ENCODE data around the gene IL10. TPM values are rescaled to one million over a fixed set of nuclear protein-coding genes. Genes with fewer than 3 reads are reported as not detected.
A peak's percentile ranks its signal among the peaks of the same experiment; 100 is the strongest.

Gene IL10
- not detected in 2 replicates for total RNA-seq

DNA sequence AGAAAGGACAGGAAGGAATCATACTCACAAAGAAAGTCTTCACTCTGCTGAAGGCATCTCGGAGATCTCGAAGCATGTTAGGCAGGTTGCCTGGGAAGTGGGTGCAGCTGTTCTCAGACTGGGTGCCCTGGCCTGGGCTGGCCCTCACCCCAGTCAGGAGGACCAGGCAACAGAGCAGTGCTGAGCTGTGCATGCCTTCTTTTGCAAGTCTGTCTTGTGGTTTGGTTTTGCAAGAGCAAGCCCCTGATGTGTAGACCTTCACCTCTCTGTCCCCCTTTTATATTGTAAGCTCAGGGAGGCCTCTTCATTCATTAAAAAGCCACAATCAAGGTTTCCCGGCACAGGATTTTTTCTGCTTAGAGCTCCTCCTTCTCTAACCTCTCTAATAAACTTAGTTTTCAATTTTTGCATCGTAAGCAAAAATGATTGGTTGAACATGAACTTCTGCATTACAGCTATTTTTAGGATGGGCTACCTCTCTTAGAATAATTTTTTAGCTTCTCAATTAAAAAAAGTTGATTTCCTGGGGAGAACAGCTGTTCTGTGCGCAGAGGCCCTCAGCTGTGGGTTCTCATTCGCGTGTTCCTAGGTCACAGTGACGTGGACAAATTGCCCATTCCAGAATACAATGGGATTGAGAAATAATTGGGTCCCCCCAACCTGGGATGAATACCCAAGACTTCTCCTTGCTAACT lies at the start of gene IL10:
IL10 (minus strand) TSS at position 252 of the 695 bp plus-strand sequence; CDS start at position 193, 59 bp downstream.
- no peak within 1 kb of the TSS for H3K4me3 ChIP-seq (ENCODE audit: low read depth, low read length)
- DNase-seq (ENCODE audit: low read depth) = no peak
- TF ChIP-seq, protein P1, sequence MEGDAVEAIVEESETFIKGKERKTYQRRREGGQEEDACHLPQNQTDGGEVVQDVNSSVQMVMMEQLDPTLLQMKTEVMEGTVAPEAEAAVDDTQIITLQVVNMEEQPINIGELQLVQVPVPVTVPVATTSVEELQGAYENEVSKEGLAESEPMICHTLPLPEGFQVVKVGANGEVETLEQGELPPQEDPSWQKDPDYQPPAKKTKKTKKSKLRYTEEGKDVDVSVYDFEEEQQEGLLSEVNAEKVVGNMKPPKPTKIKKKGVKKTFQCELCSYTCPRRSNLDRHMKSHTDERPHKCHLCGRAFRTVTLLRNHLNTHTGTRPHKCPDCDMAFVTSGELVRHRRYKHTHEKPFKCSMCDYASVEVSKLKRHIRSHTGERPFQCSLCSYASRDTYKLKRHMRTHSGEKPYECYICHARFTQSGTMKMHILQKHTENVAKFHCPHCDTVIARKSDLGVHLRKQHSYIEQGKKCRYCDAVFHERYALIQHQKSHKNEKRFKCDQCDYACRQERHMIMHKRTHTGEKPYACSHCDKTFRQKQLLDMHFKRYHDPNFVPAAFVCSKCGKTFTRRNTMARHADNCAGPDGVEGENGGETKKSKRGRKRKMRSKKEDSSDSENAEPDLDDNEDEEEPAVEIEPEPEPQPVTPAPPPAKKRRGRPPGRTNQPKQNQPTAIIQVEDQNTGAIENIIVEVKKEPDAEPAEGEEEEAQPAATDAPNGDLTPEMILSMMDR (conservative IDR thresholded peaks at IDR 0.05; ENCODE audit: low read depth, low read length) = no peak

DNA sequence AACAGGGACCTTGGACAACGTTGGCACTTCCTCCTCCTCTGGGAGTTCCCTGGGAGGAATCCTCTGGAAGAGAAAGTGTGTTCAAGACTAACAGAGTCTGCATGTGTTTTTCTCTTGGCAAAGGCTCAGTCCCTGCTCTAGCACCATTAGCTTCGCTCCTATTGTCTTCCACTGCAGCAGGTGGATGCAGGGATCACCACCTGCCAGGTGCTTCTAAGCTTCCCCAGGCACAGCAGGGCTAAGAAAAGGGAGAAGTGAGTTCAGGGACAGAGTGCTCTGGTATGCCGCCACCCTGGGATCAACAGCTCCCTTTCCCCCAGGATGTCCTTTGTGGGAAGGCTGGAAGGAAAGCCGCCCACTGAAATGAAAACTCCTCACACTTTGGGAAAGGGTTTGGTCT lies 49.2 kb upstream of the IL10 start:
- H3K4me3 ChIP-seq (ENCODE audit: low read depth, low read length) = no peak overlapping the region
- TF ChIP-seq, protein P1 (conservative IDR thresholded peaks at IDR 0.05; ENCODE audit: low read depth, low read length) = no peak
- no peak for DNase-seq (ENCODE audit: low read depth)

DNA sequence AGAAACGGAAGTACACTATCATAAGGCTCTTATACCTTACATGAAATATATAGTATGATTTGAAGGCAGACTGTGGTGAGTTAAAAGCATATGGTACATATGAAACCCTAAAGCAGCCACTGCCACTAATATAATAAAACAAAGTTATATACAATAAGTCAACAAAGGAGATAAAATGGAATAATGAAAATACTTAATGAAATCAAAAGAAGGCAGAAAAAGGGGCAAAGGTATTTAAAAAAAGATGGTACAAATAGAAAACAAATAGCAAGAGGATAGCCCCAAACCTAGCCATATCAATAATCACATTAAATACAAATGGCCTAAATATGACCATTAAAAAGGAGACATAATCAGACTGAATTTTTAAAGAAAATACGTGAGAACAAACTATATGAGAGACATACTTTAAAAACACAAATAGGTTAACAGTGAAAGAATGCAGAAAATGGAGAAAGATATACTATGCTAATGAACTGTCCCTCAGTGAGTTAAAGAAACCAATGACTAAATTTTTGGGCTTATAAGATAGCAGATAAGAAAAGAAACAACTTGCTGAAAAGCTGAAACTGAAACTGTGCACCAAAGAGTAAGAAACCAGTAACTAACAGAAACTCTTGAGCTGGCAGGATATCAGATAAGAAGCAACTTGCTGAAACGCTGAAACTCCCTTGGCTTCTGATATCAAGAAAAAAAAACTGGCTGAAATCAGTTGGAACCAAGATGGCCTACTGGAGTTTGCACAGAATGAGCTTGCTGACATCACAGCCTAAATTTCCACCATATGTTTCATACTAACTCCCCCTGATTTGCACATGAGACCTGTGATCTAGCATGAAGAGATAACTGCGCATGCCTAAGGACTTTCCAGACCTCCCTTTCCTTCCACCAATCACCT lies 44.3 kb upstream of the IL10 start:
- no peak overlapping the region for H3K4me3 ChIP-seq (ENCODE audit: low read depth, low read length)
- no peak for DNase-seq (ENCODE audit: low read depth)
- TF ChIP-seq, protein P1 (conservative IDR thresholded peaks at IDR 0.05; ENCODE audit: low read depth, low read length) = no peak

DNA sequence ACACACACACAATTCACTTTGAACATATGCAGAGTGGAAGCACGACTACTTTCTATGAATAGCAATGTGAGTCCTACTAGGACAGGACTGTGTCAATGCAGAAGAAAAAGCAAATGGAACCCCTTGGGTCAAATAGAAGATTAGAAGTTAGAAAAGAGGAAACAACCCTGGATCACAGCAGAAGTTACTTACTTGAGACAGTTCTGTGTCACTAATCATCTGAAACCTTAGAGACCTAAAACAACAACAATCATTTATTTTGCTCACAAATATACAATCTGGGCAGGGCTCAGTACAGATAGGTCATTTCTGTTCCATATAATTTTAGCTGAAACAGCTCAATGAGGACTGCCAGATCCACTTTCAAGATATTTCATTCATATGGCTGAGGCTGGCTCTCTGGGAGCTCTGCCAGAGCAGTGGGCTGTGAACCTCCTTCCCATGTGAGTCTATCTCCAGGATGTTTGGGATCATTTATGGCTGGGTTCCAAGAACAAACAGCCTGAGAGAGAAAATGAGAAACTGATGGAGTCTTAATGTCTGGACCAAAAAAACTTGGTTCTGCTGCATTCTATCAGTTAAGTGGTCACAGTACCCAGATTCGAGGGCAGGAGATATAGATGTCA lies 42.5 kb upstream of the IL10 start:
- peak; percentile 45 for DNase-seq (ENCODE audit: low read depth)
- TF ChIP-seq, protein P1 (conservative IDR thresholded peaks at IDR 0.05; ENCODE audit: low read depth, low read length) = no peak
- no peak overlapping the region for H3K4me3 ChIP-seq (ENCODE audit: low read depth, low read length)

DNA sequence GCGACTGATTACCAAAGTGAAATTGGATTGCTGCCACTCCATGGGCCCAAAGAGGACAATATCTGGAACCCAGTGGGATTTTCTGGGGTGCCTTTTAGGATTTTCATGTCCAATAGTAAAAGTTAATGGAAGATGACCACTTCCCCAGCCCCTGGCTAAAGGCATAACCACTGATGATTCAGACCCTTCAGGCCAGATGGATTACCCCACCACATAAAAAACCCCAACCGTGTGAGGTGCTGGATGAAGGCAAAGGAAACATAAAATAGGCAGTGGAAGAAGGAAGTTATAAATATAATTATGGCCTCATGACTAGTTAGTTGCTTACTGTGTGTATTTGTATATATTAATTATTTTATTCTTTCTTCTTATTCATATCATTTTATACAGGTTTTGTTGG lies 40.2 kb upstream of the IL10 start:
- TF ChIP-seq, protein P1 (conservative IDR thresholded peaks at IDR 0.05; ENCODE audit: low read depth, low read length) = no peak
- DNase-seq (ENCODE audit: low read depth) = no peak

DNA sequence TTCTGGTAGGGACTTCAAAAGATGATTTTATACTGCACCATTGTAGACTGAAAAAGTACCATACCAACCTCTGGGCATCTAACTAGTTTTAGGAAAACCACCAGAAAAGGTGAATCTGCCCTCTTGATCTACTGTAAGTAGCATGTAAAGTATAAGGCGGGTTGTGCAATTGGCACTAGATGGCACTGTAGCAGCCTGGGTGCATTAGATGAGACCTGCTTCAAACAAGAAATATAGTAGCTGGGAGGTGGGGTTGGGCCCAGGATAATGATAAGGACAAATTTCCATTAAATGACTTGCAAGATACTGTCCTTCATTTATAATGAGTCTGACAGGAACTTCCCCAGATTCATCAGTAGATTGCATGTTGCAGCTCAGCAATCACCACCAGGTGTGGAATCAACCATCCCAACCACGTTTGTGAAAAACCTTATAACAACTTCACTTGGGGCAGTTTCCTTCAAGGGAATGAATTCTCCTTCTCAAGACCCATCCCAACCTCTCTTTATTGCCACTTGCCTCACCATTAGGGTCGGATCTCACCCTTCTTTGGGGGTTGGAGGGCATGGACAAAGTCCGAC lies 37.3 kb upstream of the IL10 start:
- no peak for DNase-seq (ENCODE audit: low read depth)
- H3K4me3 ChIP-seq (ENCODE audit: low read depth, low read length) = no peak overlapping the region
- TF ChIP-seq, protein P1 (conservative IDR thresholded peaks at IDR 0.05; ENCODE audit: low read depth, low read length) = peak; percentile 60

More for the DNA sequence above, 40.2 kb upstream of the IL10 start:
- no peak overlapping the region for H3K4me3 ChIP-seq (ENCODE audit: low read depth, low read length)

All from epithelial cell of proximal tubule (primary cell).